ENCODE measurements around the gene GRIK3.

The GRIK3 gene

DNA sequence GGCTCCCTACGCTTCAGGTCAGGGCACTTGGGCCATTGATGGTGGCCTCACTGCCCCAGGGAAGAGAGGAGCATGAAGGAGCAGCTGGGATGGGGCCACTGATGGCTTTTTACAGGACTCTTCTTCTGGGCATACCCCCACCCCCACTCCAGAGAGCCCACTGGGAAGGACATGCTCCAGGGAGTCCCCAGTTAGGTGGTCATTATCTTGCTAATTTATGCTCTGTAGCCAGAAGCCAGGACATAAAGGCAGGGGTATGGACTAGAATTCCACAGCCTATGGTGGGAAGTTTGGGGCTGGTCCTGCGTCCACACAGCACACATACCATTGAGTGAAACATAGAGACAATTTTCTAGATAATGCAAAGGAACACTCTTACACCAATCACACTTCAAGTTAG is 8.8 kb upstream of the GRIK3 start:
- DNase-seq (ENCODE audit: low read depth in 3 of 3, low spot score in 1 of 3) = no peak

DNA sequence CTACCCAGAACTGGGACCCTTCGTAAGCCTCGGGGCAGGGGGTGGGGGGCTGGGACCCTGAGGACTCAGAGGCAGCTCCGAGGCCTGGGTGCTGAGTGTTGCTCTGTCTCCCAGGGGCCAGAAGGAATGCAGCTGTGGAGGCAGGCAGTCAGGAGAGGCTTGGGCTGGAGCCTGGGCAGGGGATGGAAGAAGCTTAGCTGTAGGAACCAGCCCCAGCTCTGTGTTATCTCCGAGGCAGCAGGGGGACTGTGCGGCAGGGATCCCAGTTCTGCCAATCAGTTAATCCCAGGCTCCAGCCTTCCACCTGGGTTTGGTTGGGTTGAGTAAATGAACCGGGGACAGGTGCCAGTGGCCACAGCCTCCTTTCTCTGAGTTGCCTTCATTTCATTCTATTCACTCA is 8.2 kb upstream of the GRIK3 start:
- no peak for DNase-seq (ENCODE audit: low read depth in 3 of 3, low spot score in 1 of 3)

- DNase-seq (ENCODE audit: low read depth in 3 of 3, low spot score in 1 of 3) = no peak
Observed at GRCh38 chr1:37041483-37041882, 7.2 kb upstream of the GRIK3 start.

DNA sequence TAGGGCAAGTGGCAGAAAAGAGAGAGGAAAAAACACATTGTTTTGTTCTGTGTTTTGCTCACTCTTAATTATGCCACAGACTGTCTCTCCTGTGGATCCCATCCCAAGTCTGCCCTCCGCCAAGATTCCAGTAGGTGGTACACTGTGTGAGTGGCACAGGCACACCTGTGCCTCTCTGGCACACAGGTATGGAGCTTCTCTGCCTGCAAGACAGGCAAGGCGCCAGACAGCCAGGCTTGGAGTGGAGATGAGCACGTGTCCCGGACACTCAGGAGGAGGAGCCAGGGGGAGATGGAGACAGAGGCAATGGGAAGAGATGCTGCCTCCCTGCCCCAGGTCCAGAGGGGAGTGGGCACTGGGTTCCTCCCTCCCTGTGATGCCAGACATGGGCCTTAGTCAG is 6.5 kb upstream of the GRIK3 start:
- no peak for DNase-seq (ENCODE audit: low read depth in 3 of 3, low spot score in 1 of 3)

DNA sequence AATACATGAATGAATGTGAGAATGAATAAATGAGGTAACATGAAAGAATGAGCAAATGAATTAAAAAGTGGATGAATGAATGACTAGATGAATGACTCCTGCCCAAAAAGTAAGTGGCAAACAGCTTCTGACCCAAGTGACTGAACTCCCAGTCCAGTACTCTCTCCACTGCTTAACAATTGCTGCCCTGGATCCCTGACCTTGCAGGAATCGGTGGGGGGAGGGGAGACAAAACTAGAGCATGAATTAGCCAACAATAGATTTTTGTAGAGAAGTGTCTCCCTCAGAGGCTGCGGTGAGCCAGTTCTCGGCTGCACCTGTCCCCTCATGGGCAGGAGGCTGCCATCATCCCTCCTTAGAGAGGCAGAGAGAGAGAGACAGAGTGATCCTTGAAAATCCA is 5.9 kb upstream of the GRIK3 start:
- DNase-seq (ENCODE audit: low read depth in 3 of 3, low spot score in 1 of 3) = no peak

DNA sequence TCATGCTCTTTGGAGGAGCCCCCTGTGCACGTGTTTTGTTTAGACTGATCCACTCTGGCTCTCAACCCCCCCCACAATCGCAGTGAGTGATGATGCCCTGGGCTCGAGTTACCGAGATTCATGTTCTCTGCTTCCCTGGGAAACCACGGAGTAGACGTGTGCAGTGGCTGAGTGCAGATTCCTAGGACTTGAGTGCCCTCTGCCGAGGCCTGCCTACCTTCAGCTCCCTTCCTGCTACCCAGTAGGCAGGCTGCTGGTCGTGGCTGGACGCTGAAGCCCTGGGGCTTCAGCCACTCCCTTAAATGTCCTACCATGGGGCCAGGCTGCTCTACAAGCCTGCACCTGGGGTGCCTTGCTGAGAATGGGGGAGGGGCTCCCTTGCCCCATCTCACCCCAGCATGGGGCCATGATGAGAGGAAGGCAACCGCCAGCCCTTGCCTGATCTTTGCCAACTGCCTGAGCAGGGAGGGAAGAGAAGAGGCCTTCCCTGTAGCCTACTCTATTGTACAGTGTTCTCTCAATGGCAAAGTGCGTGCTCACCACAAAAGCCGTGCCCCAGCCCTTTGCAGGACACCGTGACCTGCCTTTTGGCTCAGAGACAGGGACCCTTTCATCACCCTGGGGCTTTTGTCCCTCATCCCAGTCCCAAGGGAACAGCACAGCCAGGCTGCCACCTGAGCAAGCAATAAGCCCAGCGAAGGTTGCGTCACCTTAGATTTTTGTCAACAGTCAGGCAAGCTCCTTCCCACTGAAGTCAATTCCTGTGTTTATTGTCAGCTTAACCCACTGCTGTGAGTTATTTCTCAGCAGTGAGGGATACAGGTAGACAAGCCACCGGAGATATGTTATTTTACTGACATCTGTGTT is 4.1 kb upstream of the GRIK3 start:
- DNase-seq (ENCODE audit: low read depth in 3 of 3, low spot score in 1 of 3) = no peak

GRCh38 chr1:37037690-37038089 is 3.4 kb upstream of the GRIK3 start:
- no peak for DNase-seq (ENCODE audit: low read depth in 3 of 3, low spot score in 1 of 3)

- DNase-seq (ENCODE audit: low read depth in 3 of 3, low spot score in 1 of 3) = no peak
Observed at GRCh38 chr1:37036667-37037053, 2.3 kb upstream of the GRIK3 start.

DNA sequence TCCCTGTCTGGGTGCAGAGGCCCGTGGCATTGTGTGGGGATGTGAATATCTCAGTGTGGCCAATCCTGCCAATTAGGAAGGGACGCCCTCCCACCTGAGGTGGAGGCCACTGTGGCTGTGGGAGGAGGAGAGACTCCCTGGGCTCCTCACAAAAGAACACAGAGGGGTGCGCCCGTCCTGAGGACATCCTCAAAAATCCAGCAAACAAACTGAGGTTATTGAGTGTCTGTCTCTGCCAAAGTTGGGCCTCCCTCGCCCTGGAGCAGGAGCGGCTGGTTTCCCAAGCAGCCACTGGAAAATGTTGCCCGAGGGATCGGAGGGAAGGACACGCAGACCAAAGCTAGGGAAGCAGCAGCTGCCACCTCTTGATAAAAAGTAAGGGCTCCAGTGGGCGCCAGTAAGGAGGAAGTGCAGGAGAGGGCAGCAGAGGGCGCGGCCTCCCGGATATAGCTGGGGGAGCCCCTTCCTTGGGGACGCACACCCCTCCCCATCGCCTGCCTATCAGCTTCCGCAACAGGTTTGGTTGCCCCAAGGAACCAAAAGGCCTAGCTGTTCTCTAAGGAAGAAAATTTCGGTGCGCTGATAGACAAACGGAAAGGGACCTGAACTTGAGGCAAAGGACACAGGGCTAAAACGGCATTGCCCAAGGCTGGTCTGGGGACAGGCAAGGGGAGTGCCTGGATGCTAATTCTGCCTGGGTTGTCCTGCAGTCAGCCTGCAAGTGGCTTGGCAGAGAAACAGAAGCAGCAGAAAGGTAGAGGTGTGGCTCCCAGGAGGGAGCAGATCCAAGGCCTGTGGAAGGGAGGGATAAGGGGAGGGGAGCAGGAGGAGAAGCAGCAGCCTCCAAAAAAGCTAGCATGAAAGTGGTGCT is 1.7 kb upstream of the GRIK3 start:
- DNase-seq (ENCODE audit: low read depth in 3 of 3, low spot score in 1 of 3) = no peak

DNA sequence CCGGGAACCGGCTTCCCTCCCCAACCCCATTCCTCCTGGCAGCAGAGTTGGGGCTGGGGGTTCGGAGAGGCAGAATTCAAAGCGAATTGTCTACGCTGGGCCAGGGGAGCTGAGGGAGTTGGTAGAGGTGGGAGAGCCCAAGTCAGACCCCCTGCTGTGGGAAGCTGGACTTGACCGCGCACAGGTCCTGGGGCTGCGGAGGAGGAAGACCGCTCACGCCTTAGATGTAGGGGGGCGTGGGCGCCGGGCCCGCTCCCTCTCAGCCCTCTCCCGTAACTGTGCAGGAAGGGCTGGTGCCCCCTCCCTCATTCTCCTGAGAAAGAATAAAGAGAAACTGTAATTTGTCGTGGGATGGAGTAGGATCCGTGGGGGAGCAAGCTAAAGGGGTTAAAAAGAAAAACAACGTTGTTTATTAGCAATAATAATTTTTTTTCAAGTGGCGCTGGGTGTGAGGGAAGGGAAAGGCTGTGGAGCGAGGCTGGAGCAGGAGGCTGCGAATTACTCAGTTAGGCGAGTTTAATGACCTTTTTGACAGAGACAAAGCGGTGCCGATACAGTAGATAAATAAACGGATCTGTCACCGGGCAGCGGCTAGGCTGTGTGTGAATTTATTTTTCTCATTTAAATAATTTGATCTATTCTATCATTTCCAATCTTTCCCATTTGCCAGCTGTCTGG is 838 bp upstream of the GRIK3 start:
- DNase-seq (ENCODE audit: low read depth in 3 of 3, low spot score in 1 of 3) = no peak

- DNase-seq (ENCODE audit: low read depth in 3 of 3, low spot score in 1 of 3) = no peak
Observed at GRCh38 chr1:37033355-37034101, 787 bp downstream of the GRIK3 start.

GRCh38 chr1:37032660-37033354 is 1.5 kb downstream of the GRIK3 start:
- DNase-seq (ENCODE audit: low read depth in 3 of 3, low spot score in 1 of 3) = no peak

GRCh38 chr1:37031871-37032270 is 2.4 kb downstream of the GRIK3 start:
- DNase-seq (ENCODE audit: low read depth in 3 of 3, low spot score in 1 of 3) = no peak

- no peak for DNase-seq (ENCODE audit: low read depth in 3 of 3, low spot score in 1 of 3)
Observed at GRCh38 chr1:37031429-37031828, 2.9 kb downstream of the GRIK3 start.

DNA sequence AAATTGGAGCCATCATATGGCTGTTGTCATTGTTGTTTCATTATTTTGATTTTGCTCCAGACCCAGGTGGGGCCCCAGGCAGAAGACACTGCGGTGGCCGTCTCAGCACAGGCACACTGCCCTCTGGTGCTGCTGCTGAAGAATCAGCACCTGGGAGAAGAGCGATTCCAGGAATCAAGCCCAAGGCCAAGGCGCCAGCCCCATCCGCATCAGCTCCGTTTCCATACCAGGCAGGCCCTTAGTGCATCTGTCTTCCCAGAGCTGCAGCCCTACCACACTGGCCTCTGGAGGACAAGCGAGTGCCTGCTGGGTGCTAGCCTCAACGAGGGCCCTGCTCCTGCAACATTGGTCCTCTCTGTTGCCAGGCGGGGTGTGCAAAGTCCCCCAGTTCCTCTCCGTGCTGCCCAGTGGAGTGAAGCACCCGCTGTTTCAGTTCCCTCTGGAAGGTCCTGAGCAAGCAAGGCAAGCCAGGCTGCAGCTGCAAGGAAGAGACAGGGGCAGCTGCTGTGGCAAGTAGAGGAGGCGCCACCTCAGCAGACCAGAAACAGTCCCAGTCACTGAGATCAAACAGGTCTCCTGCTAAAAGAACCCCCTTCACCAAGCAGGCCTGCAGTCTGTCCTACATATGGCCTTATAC is 5.2 kb downstream of the GRIK3 start:
- DNase-seq (ENCODE audit: low read depth in 3 of 3, low spot score in 1 of 3) = no peak

GRCh38 chr1:37021502-37021901 is 12.8 kb downstream of the GRIK3 start:
- DNase-seq (ENCODE audit: low read depth in 3 of 3, low spot score in 1 of 3) = no peak

GRCh38 chr1:37020653-37021277 is 13.6 kb downstream of the GRIK3 start:
- no peak for DNase-seq (ENCODE audit: low read depth in 3 of 3, low spot score in 1 of 3)

- no peak for DNase-seq (ENCODE audit: low read depth in 3 of 3, low spot score in 1 of 3)
Observed at GRCh38 chr1:37018510-37018909, 15.8 kb downstream of the GRIK3 start.

- no peak for DNase-seq (ENCODE audit: low read depth in 3 of 3, low spot score in 1 of 3)
Observed at GRCh38 chr1:37017720-37018119, 16.6 kb downstream of the GRIK3 start.

DNA sequence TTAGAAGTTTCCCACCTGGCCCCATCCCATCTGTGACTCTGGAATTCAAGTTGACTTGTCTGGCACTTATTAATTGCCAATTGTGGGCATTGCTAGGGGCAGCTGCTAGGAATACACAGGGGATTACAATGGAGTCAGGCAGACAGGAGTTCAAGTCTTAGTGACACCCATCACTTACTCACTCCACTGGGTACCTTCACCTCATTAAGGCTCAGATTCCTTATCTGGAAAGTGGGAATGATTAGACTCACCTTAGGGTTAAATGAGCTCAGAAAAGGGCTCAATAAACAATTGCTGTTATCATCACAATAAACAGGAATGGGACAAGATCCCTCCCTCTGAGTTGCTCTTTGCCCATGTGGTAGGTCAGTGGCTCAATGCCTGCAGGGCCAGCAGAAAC is 18.2 kb downstream of the GRIK3 start:
- no peak for DNase-seq (ENCODE audit: low read depth in 3 of 3, low spot score in 1 of 3)

All from stimulated activated CD4-positive, alpha-beta T cell treated with anti-CD3 and anti-CD28 coated beads, TNF-alpha, amount 100 ng/mL, for 1 hour (primary cell).